Hepatocyte (in vitro differentiated cells): ENCODE measurements around the gene LRBA.

ENCODE experiments used
- CTCF ChIP-seq: fragments of 200-600 bp; sonication (generic); IDR thresholded peaks from 2 replicates; pipeline ENCODE4 v1.5.1; 2016; ENCODE audit warnings: antibody characterized with exemption, mild to moderate bottlenecking; ENCODE audit not compliant: poor library complexity
- EZH2phosphoT487 ChIP-seq: fragments of 200-600 bp; sonication (generic); IDR thresholded peaks from one replicate; pipeline ENCODE4 v1.6.1; 2018; ENCODE audit warnings: antibody characterized with exemption, mild to moderate bottlenecking, low read depth, moderate library complexity; ENCODE audit not compliant: unreplicated experiment, severe bottlenecking

- no peak for TF ChIP-seq EZH2phosphoT487
- no peak for TF ChIP-seq CTCF
Observed at GRCh38 chr4:150906987-150907633, 108.0 kb downstream of the LRBA start.
